Activated CD4-positive, alpha-beta T cell treated with anti-CD3 and anti-CD28 coated beads, Interleukin-2, Interleukin-6, amounts not matched to agents 100 ng/mL and 50 ng/mL, durations not matched to agents 16 hours and 8 hours (primary cell): ENCODE data around the gene C5orf63.
"Not testable (repeated sequence)": the region's sequence is repeated elsewhere in the genome, so short reads cannot be mapped to it uniquely, and the experiment has no call there.

Experiments
- DNase-seq: peaks from one replicate; pipeline ENCODE4 v3.0.0-alpha.2; 2020

C5orf63 gene

GRCh38 chr5:127070243-127070642 lies 3.1 kb downstream of the C5orf63 start:
- DNase-seq: no peak

GRCh38 chr5:127068493-127069214 lies 4.6 kb downstream of the C5orf63 start:
- no peak for DNase-seq

GRCh38 chr5:127066721-127067120 lies 6.6 kb downstream of the C5orf63 start:
- DNase-seq: no peak

GRCh38 chr5:127064253-127064840 lies 9.0 kb downstream of the C5orf63 start:
- no peak for DNase-seq

GRCh38 chr5:127063257-127063913 lies 9.9 kb downstream of the C5orf63 start:
- no peak for DNase-seq

GRCh38 chr5:127061956-127062355 lies 11.3 kb downstream of the C5orf63 start:
- DNase-seq: no peak

GRCh38 chr5:127061537-127061936 lies 11.8 kb downstream of the C5orf63 start:
- no peak for DNase-seq

- DNase-seq: no peak
These were observed 12.8 kb downstream of the C5orf63 start for GRCh38 chr5:127060470-127060985.

- no peak for DNase-seq
These were observed 16.4 kb downstream of the C5orf63 start for GRCh38 chr5:127056896-127057295.

GRCh38 chr5:127055880-127056653 lies 17.2 kb downstream of the C5orf63 start:
- DNase-seq: no peak

- DNase-seq: not testable (repeated sequence)
These were observed 19.8 kb downstream of the C5orf63 start for GRCh38 chr5:127053551-127053950.

- DNase-seq: no peak
These were observed 20.3 kb downstream of the C5orf63 start for GRCh38 chr5:127053049-127053448.

- no peak for DNase-seq
These were observed 21.7 kb downstream of the C5orf63 start for GRCh38 chr5:127051591-127051990.

- DNase-seq: no peak
These were observed 26.8 kb downstream of the C5orf63 start for GRCh38 chr5:127046343-127047072.

GRCh38 chr5:127042593-127042992 lies 30.7 kb downstream of the C5orf63 start:
- DNase-seq: no peak

- DNase-seq: no peak
These were observed 31.7 kb downstream of the C5orf63 start for GRCh38 chr5:127041571-127041970.

GRCh38 chr5:127040796-127041520 lies 32.3 kb downstream of the C5orf63 start:
- DNase-seq: no peak

- no peak for DNase-seq
These were observed 34.8 kb downstream of the C5orf63 start for GRCh38 chr5:127038550-127038949.

GRCh38 chr5:127031863-127032232 lies 41.5 kb downstream of the C5orf63 start:
- DNase-seq: no peak

GRCh38 chr5:127031147-127031862 lies 42.0 kb downstream of the C5orf63 start:
- DNase-seq: peak; percentile 26
